ENCODE data around the gene SNAP91. TPM values are rescaled to one million over a fixed set of nuclear protein-coding genes. Genes with fewer than 3 reads are reported as not detected.
"Not testable (repeated sequence)": the region's sequence is repeated elsewhere in the genome, so short reads cannot be mapped to it uniquely, and the experiment has no call there.

SNAP91 gene
- total RNA-seq, 2 donors from 2014 or later = 0.58 to 1.6 TPM

DNA sequence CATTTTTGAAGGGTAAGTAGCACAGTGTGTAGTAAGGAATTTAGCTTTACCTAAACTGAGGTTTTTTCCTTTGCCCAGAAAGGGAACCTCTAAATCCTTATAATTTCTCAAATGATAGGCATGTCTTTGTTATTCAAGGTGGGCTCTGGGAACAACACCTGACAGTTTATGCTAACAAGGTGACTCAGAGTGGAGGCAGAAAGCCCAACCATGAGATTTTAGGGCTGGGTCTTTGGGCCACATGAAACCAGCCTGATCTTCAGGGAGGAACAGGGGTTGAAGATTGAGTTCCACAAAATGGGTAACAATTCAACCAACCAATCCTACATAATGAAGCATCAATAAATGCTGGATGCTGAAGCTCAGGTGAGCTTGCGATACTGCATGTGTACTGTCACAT, 149.9 kb downstream of the SNAP91 start:
- no peaks in the 10 kb centered on the region for H3K27me3 Mint-ChIP-seq (ENCODE audit: insufficient read depth)
- WGBS, 2 experiments (ENCODE audit: insufficient coverage in 1 of 2, insufficient read length in 1 of 2) = 93 to 100% methylated on average over 1 of the region's 1 CpG

DNA sequence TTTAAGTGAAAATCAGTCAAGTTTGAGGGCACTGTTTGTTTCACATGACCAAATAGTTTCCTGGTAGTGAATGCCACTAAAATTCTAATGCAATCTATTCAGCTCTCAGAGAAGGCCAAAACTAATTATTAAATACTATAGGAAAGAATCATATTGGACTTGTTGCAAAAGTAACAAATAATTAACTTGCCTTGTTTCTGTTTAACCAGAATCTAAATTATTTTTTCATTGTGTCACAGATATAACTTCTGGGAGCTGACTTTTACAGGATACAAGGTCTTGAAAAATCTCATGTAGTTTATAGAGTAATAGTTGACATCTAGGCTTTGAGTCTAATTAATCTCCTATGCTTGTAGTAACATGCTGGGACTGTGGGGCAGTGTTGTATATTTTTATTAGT, 152.0 kb downstream of the SNAP91 start:
- H3K4me1 Mint-ChIP-seq = peaks cover 2% of the 10 kb centered on the region
- Histone ChIP-seq H3K9ac (ENCODE audit: extremely low read depth, low read length, poor library complexity, severe bottlenecking) (no peak overlapping the region), H3K9me3 (ENCODE audit: control insufficient read depth, low read length) (no peaks in the 10 kb centered on the region), H3K4me3 (ENCODE audit: low read length) (no peak overlapping the region), H3K4me1 (ENCODE audit: control insufficient read depth, insufficient read depth, low read length) (no peaks in the 10 kb centered on the region), H3K27me3 (ENCODE audit: control insufficient read depth, insufficient read depth, low read length, poor library complexity, severe bottlenecking) (no peaks in the 10 kb centered on the region), H3K36me3 (ENCODE audit: control insufficient read depth, insufficient read depth, low read length) (no peaks in the 10 kb centered on the region), H3K27ac (ENCODE audit: low read depth, low read length) (no peak overlapping the region)
- H3K4me3 Mint-ChIP-seq = no peak overlapping the region
- H3K27ac Mint-ChIP-seq = no peak overlapping the region
- no peaks in the 10 kb centered on the region for H3K27me3 Mint-ChIP-seq (ENCODE audit: insufficient read depth)
- no peaks in the 10 kb centered on the region for H3K36me3 Mint-ChIP-seq (ENCODE audit: low read depth)
- no peaks in the 10 kb centered on the region for H3K9me3 Mint-ChIP-seq
- DNase-seq = no peak
- TF ChIP-seq, protein P1, sequence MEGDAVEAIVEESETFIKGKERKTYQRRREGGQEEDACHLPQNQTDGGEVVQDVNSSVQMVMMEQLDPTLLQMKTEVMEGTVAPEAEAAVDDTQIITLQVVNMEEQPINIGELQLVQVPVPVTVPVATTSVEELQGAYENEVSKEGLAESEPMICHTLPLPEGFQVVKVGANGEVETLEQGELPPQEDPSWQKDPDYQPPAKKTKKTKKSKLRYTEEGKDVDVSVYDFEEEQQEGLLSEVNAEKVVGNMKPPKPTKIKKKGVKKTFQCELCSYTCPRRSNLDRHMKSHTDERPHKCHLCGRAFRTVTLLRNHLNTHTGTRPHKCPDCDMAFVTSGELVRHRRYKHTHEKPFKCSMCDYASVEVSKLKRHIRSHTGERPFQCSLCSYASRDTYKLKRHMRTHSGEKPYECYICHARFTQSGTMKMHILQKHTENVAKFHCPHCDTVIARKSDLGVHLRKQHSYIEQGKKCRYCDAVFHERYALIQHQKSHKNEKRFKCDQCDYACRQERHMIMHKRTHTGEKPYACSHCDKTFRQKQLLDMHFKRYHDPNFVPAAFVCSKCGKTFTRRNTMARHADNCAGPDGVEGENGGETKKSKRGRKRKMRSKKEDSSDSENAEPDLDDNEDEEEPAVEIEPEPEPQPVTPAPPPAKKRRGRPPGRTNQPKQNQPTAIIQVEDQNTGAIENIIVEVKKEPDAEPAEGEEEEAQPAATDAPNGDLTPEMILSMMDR (conservative IDR thresholded peaks at IDR 0.05) = no peak

More for the DNA sequence above, 149.9 kb downstream of the SNAP91 start:
- no peaks in the 10 kb centered on the region for H3K9me3 Mint-ChIP-seq
- DNase-seq = peak; percentile 60
- Histone ChIP-seq H3K9me3 (ENCODE audit: control insufficient read depth, low read length) (no peaks in the 10 kb centered on the region), H3K4me1 (ENCODE audit: control insufficient read depth, insufficient read depth, low read length) (no peaks in the 10 kb centered on the region), H3K4me3 (ENCODE audit: low read length) (no peak overlapping the region), H3K36me3 (ENCODE audit: control insufficient read depth, insufficient read depth, low read length) (no peaks in the 10 kb centered on the region), H3K9ac (ENCODE audit: extremely low read depth, low read length, poor library complexity, severe bottlenecking) (no peak overlapping the region), H3K27me3 (ENCODE audit: control insufficient read depth, insufficient read depth, low read length, poor library complexity, severe bottlenecking) (no peaks in the 10 kb centered on the region), H3K27ac (ENCODE audit: low read depth, low read length) (no peak overlapping the region)
- no peak overlapping the region for H3K4me3 Mint-ChIP-seq
- H3K36me3 Mint-ChIP-seq (ENCODE audit: low read depth) = no peaks in the 10 kb centered on the region
- peaks cover 2% of the 10 kb centered on the region for H3K4me1 Mint-ChIP-seq
- H3K27ac Mint-ChIP-seq = no peak overlapping the region
- TF ChIP-seq, protein P1 (conservative IDR thresholded peaks at IDR 0.05) = no peak

DNA sequence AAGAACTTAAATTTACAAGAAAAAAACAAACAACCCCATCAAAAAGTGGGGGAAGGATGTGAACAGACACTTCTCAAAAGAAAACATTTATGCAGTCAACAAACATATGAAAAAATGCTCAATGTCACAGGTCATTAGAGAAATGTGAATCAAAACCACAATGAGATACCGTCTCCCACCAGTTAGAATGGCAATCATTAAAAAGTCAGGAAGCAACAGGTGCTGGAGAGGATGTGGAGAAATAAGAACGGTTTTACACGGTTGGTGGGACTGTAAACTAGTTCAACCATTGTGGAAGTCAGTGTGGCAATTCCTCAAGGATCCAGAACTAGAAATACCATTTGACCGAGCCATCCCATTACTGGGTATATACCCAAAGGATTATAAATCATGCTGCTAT, 157.2 kb downstream of the SNAP91 start:
- not testable (repeated sequence) for H3K4me1 Mint-ChIP-seq; H3K4me3 ChIP-seq (ENCODE audit: low read length); DNase-seq; H3K27ac Mint-ChIP-seq; H3K27me3 Mint-ChIP-seq (ENCODE audit: insufficient read depth); H3K9ac ChIP-seq (ENCODE audit: extremely low read depth, low read length, poor library complexity, severe bottlenecking); H3K27ac ChIP-seq (ENCODE audit: low read depth, low read length); H3K9me3 ChIP-seq (ENCODE audit: control insufficient read depth, low read length); H3K4me1 ChIP-seq (ENCODE audit: control insufficient read depth, insufficient read depth, low read length); H3K27me3 ChIP-seq (ENCODE audit: control insufficient read depth, insufficient read depth, low read length, poor library complexity, severe bottlenecking); H3K4me3 Mint-ChIP-seq; H3K36me3 ChIP-seq (ENCODE audit: control insufficient read depth, insufficient read depth, low read length); H3K36me3 Mint-ChIP-seq (ENCODE audit: low read depth); H3K9me3 Mint-ChIP-seq
- 94 to 100% methylated on average over 3 to 4 of the region's 4 CpGs for WGBS, 2 experiments (ENCODE audit: insufficient coverage in 1 of 2, insufficient read length in 1 of 2)

DNA sequence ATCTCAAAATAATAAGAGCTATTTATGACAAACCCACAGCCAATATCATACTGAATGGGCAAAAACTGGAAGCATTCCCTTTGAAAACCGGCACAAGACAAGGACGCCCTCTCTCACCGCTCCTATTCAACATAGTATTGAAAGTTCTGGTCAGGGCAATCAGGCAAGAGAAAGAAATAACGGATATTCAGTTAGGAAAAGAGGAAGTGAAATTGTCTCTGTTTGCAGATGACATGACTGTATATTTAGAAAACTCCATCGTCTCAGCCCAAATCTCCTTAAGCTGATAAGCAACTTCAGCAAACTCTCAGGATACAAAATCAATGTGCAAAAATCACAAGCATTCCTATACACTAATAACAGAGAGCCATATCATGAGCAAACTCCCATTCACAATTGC, 158.4 kb downstream of the SNAP91 start:
- not testable (repeated sequence) for H3K27ac ChIP-seq (ENCODE audit: low read depth, low read length); H3K27me3 Mint-ChIP-seq (ENCODE audit: insufficient read depth); H3K27ac Mint-ChIP-seq; H3K4me1 Mint-ChIP-seq; H3K36me3 ChIP-seq (ENCODE audit: control insufficient read depth, insufficient read depth, low read length); H3K4me3 Mint-ChIP-seq; H3K9me3 Mint-ChIP-seq; DNase-seq; H3K9me3 ChIP-seq (ENCODE audit: control insufficient read depth, low read length); H3K4me3 ChIP-seq (ENCODE audit: low read length); H3K36me3 Mint-ChIP-seq (ENCODE audit: low read depth); H3K27me3 ChIP-seq (ENCODE audit: control insufficient read depth, insufficient read depth, low read length, poor library complexity, severe bottlenecking); H3K9ac ChIP-seq (ENCODE audit: extremely low read depth, low read length, poor library complexity, severe bottlenecking); H3K4me1 ChIP-seq (ENCODE audit: control insufficient read depth, insufficient read depth, low read length)
- 79 to 100% methylated on average over 1 to 2 of the region's 5 CpGs for WGBS, 2 experiments (ENCODE audit: insufficient coverage in 1 of 2, insufficient read length in 1 of 2)
